Muscle layer of duodenum (tissue), 2 donors: ENCODE results near the gene ZNF132.

Experiments used
- H3K27ac ChIP-seq: one replicate; pipeline ENCODE4 v1.7.0; 2013; ENCODE audit warnings: mild to moderate bottlenecking, low read length
- H3K27me3 ChIP-seq: one replicate; pipeline ENCODE4 v1.7.0; 2013; ENCODE audit warnings: low read depth, mild to moderate bottlenecking, control low read depth, low read length
- H3K36me3 ChIP-seq, 2 donors: one replicate each; pipeline ENCODE4 v1.7.0; 2013; ENCODE audit warnings: low read length in 2 of 2, control low read depth in 1 of 2, mild to moderate bottlenecking in 1 of 2; ENCODE audit not compliant: insufficient read depth in 2 of 2, control insufficient read depth in 1 of 2
- H3K4me1 ChIP-seq, 2 donors: one replicate each; pipeline ENCODE4 v1.7.0; 2013; ENCODE audit warnings: low read length in 2 of 2, mild to moderate bottlenecking in 2 of 2, control low read depth in 1 of 2, moderate library complexity in 1 of 2; ENCODE audit not compliant: insufficient read depth in 2 of 2, control insufficient read depth in 1 of 2
- H3K4me3 ChIP-seq, 2 donors: one replicate each; pipeline ENCODE4 v1.7.0; 2013; ENCODE audit warnings: low read length in 2 of 2, low read depth in 1 of 2, mild to moderate bottlenecking in 1 of 2
- H3K9me3 ChIP-seq, 2 donors: one replicate each; pipeline ENCODE4 v1.7.0; 2013; ENCODE audit warnings: low read length in 2 of 2, control low read depth in 1 of 2, mild to moderate bottlenecking in 1 of 2; ENCODE audit not compliant: control insufficient read depth in 1 of 2
- donor health status: healthy.

Gene ZNF132

DNA sequence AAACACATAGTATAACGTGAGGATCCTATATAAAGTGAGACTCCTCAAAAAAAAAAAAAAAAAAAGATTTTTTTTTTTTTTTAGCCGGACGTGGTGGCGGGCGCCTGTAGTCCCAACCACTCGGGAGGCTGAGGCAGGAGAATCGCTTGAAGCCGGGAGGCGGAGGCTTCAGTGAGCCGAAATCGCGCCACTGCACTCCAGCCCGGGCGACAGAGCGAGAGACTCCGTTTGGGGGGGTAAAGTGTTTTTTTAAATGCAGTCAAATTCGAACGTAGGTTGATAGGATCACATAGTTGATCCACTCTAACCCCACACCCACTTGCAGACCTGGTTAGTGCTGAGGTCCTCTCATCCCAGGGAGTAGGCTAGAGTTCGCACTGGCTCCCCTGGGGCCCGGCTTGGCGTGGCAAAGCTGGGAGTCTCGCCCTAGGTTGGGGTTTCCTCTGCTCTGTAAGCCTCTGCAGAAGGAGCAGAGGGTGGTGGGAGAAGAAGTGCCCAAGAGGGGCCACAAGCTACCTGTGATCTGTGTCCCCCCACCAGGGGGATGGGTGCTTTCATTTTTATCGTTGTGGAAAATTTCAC, 38.0 kb downstream of the ZNF132 start:
- peak overlapping the region; percentile 61 to 74 for H3K4me3 ChIP-seq
- H3K36me3 ChIP-seq = no peaks in the 10 kb centered on the region
- no peak overlapping the region for H3K27ac ChIP-seq
- no peaks in the 10 kb centered on the region for H3K9me3 ChIP-seq
- H3K27me3 ChIP-seq = peaks cover 8% of the 10 kb centered on the region
- H3K4me1 ChIP-seq = peaks cover 0 to 13% of the 10 kb centered on the region in 2 donors

- Histone ChIP-seq H3K4me3 (peak overlapping the region; percentile 61 to 74), H3K4me1 (peaks cover 0 to 14% of the 10 kb centered on the region in 2 donors), H3K9me3 (no peaks in the 10 kb centered on the region), H3K27ac (no peak overlapping the region), H3K27me3 (peaks cover 11% of the 10 kb centered on the region), H3K36me3 (no peaks in the 10 kb centered on the region)
These were observed 38.8 kb downstream of the ZNF132 start for GRCh38 chr19:58400916-58401839.

DNA sequence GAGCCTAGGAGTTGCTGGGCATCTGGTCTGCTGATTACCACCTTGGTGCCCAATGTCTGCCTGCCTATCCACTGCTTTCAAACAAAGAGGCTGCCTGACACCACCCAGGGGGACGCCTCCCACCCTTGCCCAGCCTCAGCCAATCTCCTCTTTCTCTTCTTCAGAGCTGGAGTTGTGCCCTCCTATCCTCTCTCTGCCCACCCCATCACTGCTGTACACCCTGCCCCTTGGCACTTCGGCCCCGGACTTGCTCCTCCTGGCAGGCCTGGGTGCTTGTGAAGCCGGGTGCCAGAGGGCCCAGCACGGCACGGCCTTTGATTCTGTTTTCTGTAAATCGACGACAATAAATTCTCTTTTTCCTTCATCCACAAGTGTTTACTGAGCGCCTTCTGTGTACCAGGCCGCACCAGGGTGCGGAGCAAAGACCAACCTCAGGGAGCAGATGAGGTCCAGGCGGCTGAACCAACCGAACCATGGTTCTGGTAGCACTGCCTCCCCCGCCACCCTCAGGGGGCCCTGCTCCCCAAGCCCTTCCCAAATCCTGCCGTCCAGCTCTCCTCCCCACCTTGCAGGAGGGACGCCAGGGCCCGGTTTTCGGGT, 39.5 kb downstream of the ZNF132 start:
- peaks cover 17% of the 10 kb centered on the region for H3K27me3 ChIP-seq
- peaks cover 0 to 14% of the 10 kb centered on the region in 2 donors for H3K4me1 ChIP-seq
- H3K36me3 ChIP-seq = no peaks in the 10 kb centered on the region
- H3K9me3 ChIP-seq = no peaks in the 10 kb centered on the region
- H3K27ac ChIP-seq = no peak overlapping the region
- peak overlapping the region; percentile 57 to 74 for H3K4me3 ChIP-seq

GRCh38 chr19:58399903-58400302, 40.0 kb downstream of the ZNF132 start:
- Histone ChIP-seq H3K9me3 (no peaks in the 10 kb centered on the region), H3K36me3 (peaks cover 3 to 4% of the 10 kb centered on the region in 2 donors), H3K27me3 (peaks cover 20% of the 10 kb centered on the region), H3K4me3 (no peak overlapping the region), H3K27ac (no peak overlapping the region), H3K4me1 (peaks cover 0 to 14% of the 10 kb centered on the region in 2 donors)

- peaks cover 16 to 18% of the 10 kb centered on the region in 2 donors for H3K36me3 ChIP-seq
- H3K4me3 ChIP-seq = no peak overlapping the region
- H3K9me3 ChIP-seq = no peaks in the 10 kb centered on the region
- peaks cover 0 to 14% of the 10 kb centered on the region in 2 donors for H3K4me1 ChIP-seq
- H3K27ac ChIP-seq = no peak overlapping the region
- H3K27me3 ChIP-seq = peaks cover 20% of the 10 kb centered on the region
These were observed 41.4 kb downstream of the ZNF132 start for GRCh38 chr19:58398545-58398944.

DNA sequence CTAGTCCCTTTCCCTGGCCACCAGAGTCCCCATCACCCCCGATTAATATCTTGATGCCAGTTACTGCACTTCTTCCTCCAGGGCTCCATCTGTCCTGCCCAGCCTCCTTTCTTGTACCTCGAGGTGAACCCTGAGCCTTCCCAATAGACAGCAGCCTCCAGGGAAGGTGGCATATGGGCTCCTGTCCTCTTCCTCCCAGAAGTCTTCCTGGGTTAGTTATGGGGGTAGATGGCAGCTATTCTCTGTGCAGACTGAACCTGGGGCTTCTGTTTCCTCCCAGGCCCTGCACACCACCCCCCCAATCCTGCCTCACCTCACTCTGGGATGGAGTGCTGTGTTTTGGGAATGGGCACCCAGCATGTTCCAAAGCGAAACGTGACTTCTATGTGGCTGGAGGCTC, 41.9 kb downstream of the ZNF132 start:
- H3K36me3 ChIP-seq = peaks cover 21 to 22% of the 10 kb centered on the region in 2 donors
- no peak overlapping the region for H3K27ac ChIP-seq
- no peaks in the 10 kb centered on the region for H3K9me3 ChIP-seq
- H3K27me3 ChIP-seq = peaks cover 20% of the 10 kb centered on the region
- H3K4me1 ChIP-seq = peaks cover 0 to 14% of the 10 kb centered on the region in 2 donors
- no peak overlapping the region for H3K4me3 ChIP-seq

- Histone ChIP-seq H3K4me1 (peaks cover 0 to 14% of the 10 kb centered on the region in 2 donors), H3K27me3 (peaks cover 20% of the 10 kb centered on the region), H3K36me3 (peaks cover 26 to 27% of the 10 kb centered on the region in 2 donors), H3K27ac (no peak overlapping the region), H3K4me3 (no peak overlapping the region), H3K9me3 (no peaks in the 10 kb centered on the region)
These were observed 42.4 kb downstream of the ZNF132 start for GRCh38 chr19:58397533-58398037.

- Histone ChIP-seq H3K27ac (no peak overlapping the region), H3K36me3 (peaks cover 26 to 30% of the 10 kb centered on the region in 2 donors), H3K9me3 (no peaks in the 10 kb centered on the region), H3K4me1 (peaks cover 0 to 14% of the 10 kb centered on the region in 2 donors), H3K4me3 (no peak overlapping the region), H3K27me3 (peaks cover 20% of the 10 kb centered on the region)
These were observed 43.0 kb downstream of the ZNF132 start for GRCh38 chr19:58396691-58397532.

DNA sequence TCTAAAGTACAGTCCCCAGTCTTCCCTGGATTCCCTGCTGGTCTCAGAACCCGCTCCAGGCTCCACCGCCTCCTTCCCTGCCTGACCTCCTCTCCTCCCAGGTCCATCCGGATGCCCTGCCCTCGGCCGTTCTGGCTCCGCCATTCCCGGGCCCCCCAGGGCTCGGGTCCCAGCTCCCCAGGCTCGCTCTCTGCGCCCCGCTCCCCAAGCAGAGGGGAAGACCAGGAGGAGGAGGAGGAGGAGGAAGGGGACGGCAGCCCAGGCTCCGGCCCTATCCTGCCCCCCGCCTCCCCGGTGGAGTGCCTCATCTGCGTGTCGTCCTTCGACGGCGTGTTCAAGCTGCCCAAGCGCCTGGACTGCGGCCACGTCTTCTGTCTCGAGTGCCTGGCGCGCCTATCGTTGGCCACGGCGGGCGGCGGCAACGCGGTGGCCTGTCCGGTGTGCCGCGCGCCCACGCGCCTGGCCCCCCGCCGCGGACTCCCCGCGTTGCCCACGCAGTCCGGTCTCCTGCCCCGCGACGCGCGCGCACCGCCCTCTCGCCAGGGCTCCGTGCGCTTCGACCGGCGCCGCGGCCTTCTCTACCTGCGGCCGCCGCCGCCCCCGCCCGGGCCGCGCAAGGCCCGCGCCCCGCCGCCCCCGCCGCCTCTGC, 43.9 kb downstream of the ZNF132 start:
- peaks cover 20% of the 10 kb centered on the region for H3K27me3 ChIP-seq
- H3K4me3 ChIP-seq = no peak overlapping the region
- no peak overlapping the region for H3K27ac ChIP-seq
- no peaks in the 10 kb centered on the region for H3K9me3 ChIP-seq
- H3K4me1 ChIP-seq = peaks cover 0 to 14% of the 10 kb centered on the region in 2 donors
- peaks cover 26 to 30% of the 10 kb centered on the region in 2 donors for H3K36me3 ChIP-seq

DNA sequence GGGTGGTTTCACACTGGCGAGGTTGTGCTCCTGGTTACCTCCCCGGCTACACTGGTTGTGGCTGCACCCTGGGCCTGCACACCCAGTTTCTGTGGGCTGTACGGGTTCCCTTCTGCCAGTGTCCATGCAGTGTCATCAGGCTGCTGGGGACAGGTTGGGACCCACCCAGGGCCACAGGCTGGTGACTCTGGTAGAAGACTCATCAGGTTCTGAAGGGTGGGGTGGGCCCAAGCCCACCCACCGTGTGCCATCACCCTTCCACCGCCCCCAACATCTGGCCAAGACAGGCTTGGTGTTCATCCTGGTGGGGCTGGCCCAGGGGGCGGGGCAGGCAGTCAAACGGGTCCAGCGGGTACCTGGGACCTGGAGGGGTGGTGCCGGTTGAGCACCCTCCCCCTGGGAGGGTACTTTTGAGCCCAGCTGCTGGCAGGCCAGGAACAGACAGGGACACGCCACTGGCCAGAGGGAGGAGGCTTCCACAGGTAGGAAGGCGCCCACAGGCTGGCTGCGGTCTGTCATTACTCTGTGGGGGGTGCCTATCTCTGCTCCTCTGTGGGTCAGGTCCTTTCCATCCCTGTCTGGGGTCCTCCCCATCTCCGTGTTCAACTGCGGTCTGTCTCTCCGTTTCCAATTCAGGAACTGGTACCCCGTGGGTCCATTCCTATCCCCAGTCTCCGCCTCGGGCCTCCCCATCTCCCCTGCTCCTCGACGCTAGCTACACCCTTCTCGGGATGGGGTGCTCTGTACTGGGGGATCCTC, 44.6 kb downstream of the ZNF132 start, which contains the start of gene RNF225:
Gene RNF225, plus strand, starts transcription at position 437 of the 759 bp plus-strand sequence. CDS start 434 bp downstream, outside the sequence.
- Histone ChIP-seq H3K9me3 (no peaks in the 10 kb centered on the region), H3K27ac (no peak within 1 kb of the TSS), H3K27me3 (peaks cover 20% of the 10 kb centered on the region), H3K36me3 (peaks cover 30 to 33% of the 10 kb centered on the region in 2 donors), H3K4me3 (no peak within 1 kb of the TSS), H3K4me1 (peaks cover 0 to 8% of the 10 kb centered on the region in 2 donors)
